SIG-M5 treated with dmso at 0.1 percent for 504 hours (cell line): ENCODE results near the gene SMIM43.
A peak's percentile ranks its signal among the peaks of the same experiment; 100 is the strongest.

Experiments used
- DNase-seq: peaks from one replicate; lab custom pipeline; 2025; ENCODE audit not compliant: unreplicated experiment; lab: John Stamatoyannopoulos, UW

The SMIM43 gene

GRCh38 chr4:121764702-121765367, at the start of gene SMIM43:
Gene SMIM43, minus strand, starts transcription at chr4:121765164. Its CDS starts 59 bp downstream, at chr4:121765105.
- DNase-seq = no peak

- no peak for DNase-seq
These were observed 49.8 kb upstream of the SMIM43 start for GRCh38 chr4:121814756-121815155.

- DNase-seq = no peak
These were observed 46.2 kb upstream of the SMIM43 start for GRCh38 chr4:121811122-121811521.

DNA sequence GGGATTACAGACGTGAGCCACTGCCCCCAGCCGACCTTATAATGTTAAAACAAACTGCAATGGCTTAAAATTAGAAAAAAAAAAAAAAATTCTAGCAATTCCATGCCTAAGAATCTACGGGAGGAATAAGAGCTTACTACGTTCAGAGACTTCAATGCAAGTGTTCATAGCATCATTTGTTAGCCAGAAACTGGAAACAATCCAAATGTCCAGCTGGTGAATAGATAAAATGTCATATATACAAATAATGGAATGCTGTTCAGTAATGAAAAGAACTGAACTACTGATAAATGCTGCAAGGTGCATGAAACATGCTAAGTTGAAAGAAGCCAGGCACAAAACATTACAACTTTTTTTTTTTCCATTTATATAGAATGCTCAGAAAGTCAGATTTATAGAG, 41.4 kb upstream of the SMIM43 start:
- DNase-seq = no peak

DNA sequence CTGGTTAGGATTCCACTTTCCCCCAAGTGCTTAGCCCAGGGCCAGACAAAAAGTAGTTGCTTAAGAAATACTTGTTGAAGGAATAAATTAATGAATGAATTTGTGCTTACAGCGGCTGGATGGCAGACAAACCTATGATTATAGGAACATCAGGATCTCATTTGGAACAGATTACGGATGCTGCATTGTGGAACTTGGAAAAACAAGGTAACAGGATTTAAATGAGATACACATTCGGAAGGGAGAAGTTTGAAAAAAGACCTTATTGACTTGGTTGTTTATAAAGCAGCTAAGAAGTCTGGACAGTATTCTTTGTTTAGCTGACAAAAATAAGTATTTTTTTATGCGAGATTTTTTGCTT, 36.7 kb upstream of the SMIM43 start:
- DNase-seq = no peak

GRCh38 chr4:121800961-121801714, 36.2 kb upstream of the SMIM43 start, which contains the start of gene EXOSC9:
Gene EXOSC9, plus strand, starts transcription at chr4:121801323. Its CDS starts 102 bp downstream, at chr4:121801425.
- peak; percentile 91 for DNase-seq

- no peak for DNase-seq
These were observed 35.6 kb upstream of the SMIM43 start for GRCh38 chr4:121800638-121800960.

DNA sequence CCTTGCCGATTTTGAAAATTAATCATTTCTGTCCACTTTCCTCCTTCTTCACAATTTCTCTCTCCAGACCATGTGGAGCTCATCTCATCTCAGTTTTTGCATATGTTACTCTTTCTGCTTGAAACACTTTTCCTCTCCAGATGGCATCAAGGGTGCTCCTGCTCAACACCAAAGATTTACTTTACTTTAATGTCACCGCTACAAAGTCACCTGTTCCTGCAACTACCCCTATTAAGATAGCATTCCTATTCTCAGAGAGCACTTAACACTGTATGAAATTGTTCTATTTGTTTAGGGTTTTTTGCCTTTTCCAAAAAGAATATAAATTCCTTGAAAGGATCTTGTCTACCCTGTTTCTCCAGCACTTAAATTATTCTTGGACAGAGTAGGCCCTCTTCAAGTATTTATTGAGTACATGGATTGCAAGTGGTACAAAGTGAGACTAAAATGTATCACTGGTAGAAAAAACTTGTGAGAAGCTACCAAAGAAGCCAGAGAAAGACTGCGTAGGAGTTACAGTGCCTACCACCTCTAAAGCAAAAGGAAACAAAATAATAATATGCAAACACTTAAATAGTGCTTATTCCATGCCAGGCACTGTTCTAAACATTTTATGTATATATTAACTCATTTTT, 35.0 kb upstream of the SMIM43 start:
- DNase-seq = no peak

DNA sequence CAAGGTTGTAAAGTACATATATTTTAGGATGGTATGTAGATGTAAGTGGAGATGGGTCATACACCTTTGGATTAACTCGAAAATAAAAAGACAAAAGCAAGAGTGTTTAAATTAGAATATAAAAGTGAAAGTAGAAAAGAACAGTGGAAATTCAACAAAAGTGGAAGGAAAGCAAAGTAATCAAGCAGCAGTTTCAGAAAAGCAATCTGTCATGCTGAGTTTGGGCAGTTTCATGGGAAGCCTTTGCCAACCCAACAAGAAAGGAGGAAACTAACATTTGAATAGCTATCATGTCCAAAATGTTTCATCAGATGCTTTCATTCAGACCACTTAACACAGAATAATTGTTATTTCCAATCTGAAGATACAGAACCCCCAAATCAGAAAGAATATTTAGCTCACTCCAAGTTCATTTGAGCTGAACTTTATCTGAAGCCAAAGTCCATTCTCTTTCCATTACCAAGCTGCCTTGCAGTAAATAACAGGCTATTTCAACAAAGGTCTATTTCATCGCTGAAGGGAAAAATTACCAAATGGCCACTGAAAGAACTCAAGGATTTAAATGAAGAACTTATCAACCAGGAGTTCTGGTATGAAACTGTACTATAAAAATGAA, 34.4 kb upstream of the SMIM43 start:
- DNase-seq = no peak

DNA sequence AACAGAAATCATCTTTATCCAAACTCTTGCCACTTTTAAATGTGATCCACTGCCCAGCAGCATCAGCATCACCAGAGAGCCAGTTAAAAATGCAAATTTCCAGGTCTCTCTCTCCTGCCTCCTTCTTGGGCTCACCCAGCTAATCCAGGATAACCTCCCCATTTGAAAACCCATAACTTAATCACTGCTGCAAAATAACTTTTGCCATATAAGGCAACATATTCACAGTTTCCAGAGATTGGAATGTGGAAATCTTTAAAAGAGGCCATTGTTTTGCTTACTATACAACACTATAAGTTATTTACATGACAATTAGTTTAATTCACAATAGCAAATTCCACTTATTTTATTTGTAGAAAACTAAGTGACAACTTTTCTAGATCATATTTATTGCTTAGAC, 31.3 kb upstream of the SMIM43 start:
- no peak for DNase-seq

GRCh38 chr4:121794505-121795188, 29.7 kb upstream of the SMIM43 start:
- no peak for DNase-seq

DNA sequence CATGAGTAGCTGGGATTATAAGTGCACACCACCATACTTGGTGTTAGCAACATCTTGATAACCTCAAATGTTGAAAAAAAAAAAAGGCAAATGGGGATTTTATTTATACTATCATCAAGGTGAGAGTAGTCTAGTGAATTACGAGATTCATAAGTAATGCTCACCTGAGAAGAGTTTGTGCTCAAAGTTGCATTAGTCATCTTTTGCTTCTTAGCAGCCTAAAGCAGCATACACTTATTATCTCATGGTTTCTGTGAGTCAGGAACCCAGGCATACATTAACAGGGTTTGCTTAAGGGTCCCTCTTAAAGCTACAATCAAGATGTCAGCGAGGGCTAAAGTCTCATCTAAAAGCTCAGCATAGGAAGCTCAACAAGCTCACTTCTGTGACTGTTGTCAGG, 28.0 kb upstream of the SMIM43 start:
- no peak for DNase-seq

GRCh38 chr4:121791481-121791880, 26.5 kb upstream of the SMIM43 start:
- DNase-seq = no peak

DNA sequence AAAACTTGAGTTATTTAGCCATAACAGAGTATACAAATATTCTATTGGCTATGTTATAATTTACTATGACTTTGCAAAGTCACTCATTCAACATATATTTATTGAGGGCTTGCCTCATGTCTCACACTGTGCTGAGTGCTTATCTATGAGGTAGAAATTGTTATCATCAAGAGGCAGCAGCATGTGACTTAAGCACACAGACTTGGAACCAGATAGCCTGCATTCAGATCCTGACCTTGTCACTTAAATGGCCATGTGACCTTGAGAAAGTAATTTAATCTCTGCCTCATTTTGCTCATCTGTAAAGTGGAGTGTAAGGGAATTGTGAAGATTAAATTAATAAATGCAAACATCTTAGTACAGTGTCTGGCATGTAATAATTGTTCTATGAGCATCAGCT, 26.0 kb upstream of the SMIM43 start:
- no peak for DNase-seq

GRCh38 chr4:121789960-121790829, 25.2 kb upstream of the SMIM43 start:
- DNase-seq = no peak

DNA sequence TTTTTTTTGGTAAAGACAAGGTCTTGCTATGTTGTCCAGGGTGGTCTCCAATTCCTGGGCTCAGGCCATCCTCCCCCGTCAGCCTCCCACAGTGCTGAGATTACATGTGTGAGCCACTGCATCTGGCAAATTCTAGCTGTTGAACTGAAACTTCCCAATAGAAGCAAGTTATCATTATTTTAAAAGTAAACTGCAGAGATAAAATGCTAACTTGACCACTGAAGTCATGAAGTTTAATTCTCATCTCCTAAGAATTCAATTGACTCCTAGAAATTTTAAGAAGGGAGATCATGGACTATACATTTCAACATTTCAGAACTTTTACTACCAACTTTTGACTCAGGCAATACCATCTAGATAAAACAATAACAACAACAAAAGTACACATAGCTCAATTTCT, 24.5 kb upstream of the SMIM43 start:
- DNase-seq = no peak

DNA sequence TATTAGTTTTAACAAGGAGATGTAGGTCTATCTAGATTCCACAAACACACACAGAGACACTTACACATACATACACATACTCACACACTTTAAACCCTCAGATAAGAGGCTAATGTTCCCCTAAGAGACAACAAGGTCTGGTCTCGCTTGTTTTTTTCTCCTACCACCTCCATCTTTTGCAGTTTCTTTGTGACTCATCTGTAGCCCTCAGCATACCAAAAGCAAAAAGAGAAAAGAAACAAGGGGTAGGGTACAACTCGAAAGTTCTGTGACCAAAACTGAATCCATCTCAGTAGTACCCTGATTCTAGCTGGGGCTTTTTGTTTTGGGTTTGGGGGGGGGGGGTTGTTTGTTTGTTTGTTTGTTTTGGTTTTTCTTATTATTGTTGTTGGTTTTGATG, 23.9 kb upstream of the SMIM43 start:
- DNase-seq = no peak

- no peak for DNase-seq
These were observed 21.3 kb upstream of the SMIM43 start for GRCh38 chr4:121786221-121786620.

DNA sequence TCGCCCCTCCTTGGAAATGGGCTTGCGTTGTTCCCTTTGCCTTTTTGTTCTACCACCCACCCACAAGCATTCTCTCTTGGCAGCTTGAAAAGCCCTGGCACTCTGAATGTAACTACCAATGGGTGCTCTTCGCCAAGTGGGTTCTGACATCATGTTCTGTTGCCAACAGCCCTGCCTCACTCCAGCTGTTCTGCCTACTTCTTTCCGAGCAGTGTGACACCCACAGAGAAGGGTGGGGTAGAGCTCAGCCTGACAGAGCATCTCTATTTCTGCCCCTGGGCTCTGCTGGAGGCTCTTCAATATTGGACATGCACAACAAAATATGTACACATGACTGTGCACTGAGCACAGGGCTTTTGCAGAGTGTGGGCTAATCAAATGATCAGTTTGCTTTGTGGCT, 20.5 kb upstream of the SMIM43 start:
- no peak for DNase-seq

DNA sequence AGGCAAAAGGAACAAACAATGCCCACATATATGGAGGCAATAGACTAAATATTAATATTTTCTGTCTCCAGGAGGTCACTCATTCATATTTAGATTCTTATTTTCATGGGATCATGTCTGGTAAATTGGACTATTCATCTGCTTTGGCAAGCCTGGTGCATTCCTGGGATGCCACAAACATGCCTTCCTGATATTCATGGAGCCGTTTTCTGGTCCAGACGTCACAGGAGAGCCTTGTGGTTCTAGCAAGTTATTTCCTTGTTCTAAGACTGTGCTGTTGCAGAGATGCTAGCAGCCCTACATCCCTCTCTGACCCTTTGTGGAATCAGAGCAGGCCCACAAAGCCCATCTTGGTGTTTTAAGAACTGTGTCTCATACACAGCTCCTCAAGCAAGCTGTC, 20.0 kb upstream of the SMIM43 start:
- DNase-seq = no peak
